Heart left ventricle (tissue), 16 donors: ENCODE measurements around the gene CXorf49B. TPM values are rescaled to one million over a fixed set of nuclear protein-coding genes. Genes with fewer than 3 reads are reported as not detected.
"Not testable (repeated sequence)": the region's sequence is repeated elsewhere in the genome, so short reads cannot be mapped to it uniquely, and the experiment has no call there.

ENCODE experiments used
- ATAC-seq, 4 donors: fragments of 200-7000 bp; cut with Tn5 transposase; one replicate each; pipeline ENCODE4 v1.9.1; 2020 to 2022; ENCODE audit warnings: moderate library complexity in 4 of 4, mild to moderate bottlenecking in 3 of 4, moderate number of reproducible peaks in 1 of 4
- DNase-seq, 5 donors: peaks; one replicate each; pipeline ENCODE4 v3.0.0-alpha.2; 2020
- H3K27ac ChIP-seq, 12 donors: fragments of 200-600 bp; sonication (generic) in 4 of 12; one replicate each; pipeline versions ENCODE4 v1.5.0 to v1.8.0; 2016 to 2022; ENCODE audit warnings: mild to moderate bottlenecking in 2 of 12
- H3K27me3 ChIP-seq, 9 donors: fragments of 200-600 bp; sonication (generic) in 2 of 9; one replicate each; pipeline versions ENCODE4 v1.5.1 to v1.8.0; 2016 to 2022; ENCODE audit warnings: mild to moderate bottlenecking in 3 of 9
- H3K36me3 ChIP-seq, 9 donors: fragments of 200-600 bp; sonication (generic) in 2 of 9; one replicate each; pipeline versions ENCODE4 v1.5.0 to v1.8.0; 2018 to 2022; ENCODE audit warnings: mild to moderate bottlenecking in 2 of 9
- H3K4me1 ChIP-seq, 12 donors: fragments of 200-600 bp; sonication (generic) in 4 of 12; one replicate each; pipeline versions ENCODE4 v1.5.0 to v1.8.0; 2016 to 2022; ENCODE audit warnings: mild to moderate bottlenecking in 3 of 12
- H3K4me3 ChIP-seq, 12 donors: fragments of 200-600 bp; sonication (generic) in 4 of 12; one replicate each; pipeline versions ENCODE4 v1.5.0 to v1.8.0; 2017 to 2022; ENCODE audit warnings: mild to moderate bottlenecking in 9 of 12, moderate library complexity in 4 of 12
- H3K9me3 ChIP-seq, 12 donors: fragments of 200-600 bp; sonication (generic) in 4 of 12; one replicate each; pipeline versions ENCODE4 v1.5.0 to v1.8.0; 2016 to 2022; ENCODE audit warnings: mild to moderate bottlenecking in 1 of 12
- CTCF ChIP-seq, 12 donors: fragments of 200-600 bp; sonication (generic) in 4 of 12; IDR thresholded peaks; one replicate each; pipeline versions ENCODE4 v1.5.0 to v1.8.0; 2018 to 2022; ENCODE audit warnings: antibody characterized with exemption in 12 of 12, mild to moderate bottlenecking in 5 of 12
- POLR2A ChIP-seq, 2 donors: fragments of 450-650 bp; IDR thresholded peaks; one replicate each; pipeline ENCODE4 v1.6.1; 2017; ENCODE audit warnings: antibody characterized with exemption in 2 of 2, mild to moderate bottlenecking in 2 of 2, moderate library complexity in 2 of 2
- WGBS, 4 donors: extraction: QIAGEN DNeasy Blood & Tissue Kit in 2 of 4; methylation state at CpG; one replicate each; pipeline versions ENCODE4 v1.1.5 to v1.1.7; 2013 to 2018; 5-methylcytosine and 5-hydroxymethylcytosine counted together
- intact Hi-C, 10 donors: fragments of 100-400 bp; cut with DNase I; formaldehyde crosslinking; loops; one replicate each; pipeline versions ENCODE4 v1.11.1 to v1.14.2; 2022
- polyA plus RNA-seq, 2 donors: library from polyadenylated mRNA; stranded (reverse); fragments of 200-250 nt; gene quantifications; one replicate each; pipeline ENCODE4 v1.2.3, GENCODE V29; 2013
- total RNA-seq, 9 donors: library from RNA; depleted of rRNA in 2 of 9; stranded (reverse); fragments of >200 nt in 2 of 9; fragmentation: NEBNext Ultra II Directional in 3 of 9; extraction: Animal tissue kit (Norgen Biotek cat#: 25700) in 3 of 9; gene quantifications; one replicate each; pipeline versions ENCODE4 v1.1.0 to v1.2.4, GENCODE V29; 2016 to 2023
- donor health status: ischemic (EF 13 %, LVEDD 7.1; RV severe dilation, severe dysfunction).
- donor health status: healthy with polysubstance abuse.
- donor health status: DM: no; HTN: yes; CAD: no.
- donor health status: DM: no; HTN: no; CAD: no.
- donor health status: ischemic (EF 25% LVEDD 6.9; RV normal size, moderate dysfunction).
- donor health status: ischemic (EF 25% LVEDD 5.7; RV mildly dilated, moderate dysfunction).
- donor health status: healthy.
- donor health status: DM: yes; HTN: yes; CAD: no.
- donor health status: ischemic (EF 35%, LVEDD 5.7; RV mildly dilated, moderate dysfunction).
- donor health status: nonischemic (EF 11% LVEDD 7.7; RV severe dilation, severe dysfunction).
- donor health status: DM: yes; HTN: yes; CAD: no.
- donor health status: PGD.
- donor health status: ischemic (EF 29% LVEDD 5.4; RV normal size, mild dysfunction).
- donor health status: nonischemic (EF 23%, LVEDD 6.1; RV moderate dilation, normal function).

Gene CXorf49B
- total and polyA plus RNA-seq, 11 donors = not detected

- H3K4me3 ChIP-seq, H3K9me3 ChIP-seq, intact Hi-C loops, H3K4me1 ChIP-seq, H3K36me3 ChIP-seq, H3K27me3 ChIP-seq, ATAC-seq, DNase-seq, H3K27ac ChIP-seq: not testable (repeated sequence)
- WGBS, 4 donors = no CpG with 5 or more reads among the region's 12 CpGs
Observed at GRCh38 chrX:71778322-71778721, 15.2 kb downstream of the CXorf49B start.

GRCh38 chrX:71782225-71782949, 19.2 kb downstream of the CXorf49B start:
- H3K27ac ChIP-seq, DNase-seq, H3K4me1 ChIP-seq, H3K36me3 ChIP-seq, H3K4me3 ChIP-seq, H3K27me3 ChIP-seq, intact Hi-C loops, H3K9me3 ChIP-seq: not testable (repeated sequence)
- no CpG with 5 or more reads among the region's 10 CpGs for WGBS, 4 donors
- peak in 3 of 4 donors; percentile 7 to 57 (median 27) for ATAC-seq

GRCh38 chrX:71782950-71783299, 19.8 kb downstream of the CXorf49B start:
- intact Hi-C loops, H3K27me3 ChIP-seq, DNase-seq, H3K36me3 ChIP-seq, H3K9me3 ChIP-seq, H3K4me1 ChIP-seq, H3K4me3 ChIP-seq, H3K27ac ChIP-seq: not testable (repeated sequence)
- no CpG with 5 or more reads among the region's 7 CpGs for WGBS, 4 donors
- peak in 3 of 4 donors; percentile 51 to 63 (median 60) for ATAC-seq

GRCh38 chrX:71783569-71784347, 20.6 kb downstream of the CXorf49B start:
- WGBS, 4 donors = no CpG with 5 or more reads among the region's 20 CpGs
- H3K27ac ChIP-seq, H3K27me3 ChIP-seq, H3K9me3 ChIP-seq, H3K4me1 ChIP-seq, intact Hi-C loops, H3K4me3 ChIP-seq, H3K36me3 ChIP-seq, DNase-seq: not testable (repeated sequence)
- ATAC-seq = peak in 3 of 4 donors; percentile 15 to 45 (median 43)

- H3K27me3 ChIP-seq, intact Hi-C loops, H3K36me3 ChIP-seq, H3K27ac ChIP-seq, DNase-seq, H3K4me1 ChIP-seq, H3K4me3 ChIP-seq, H3K9me3 ChIP-seq: not testable (repeated sequence)
- WGBS, 4 donors = no CpG with 5 or more reads among the region's 15 CpGs
- peak in 3 of 4 donors; percentile 53 to 60 (median 55) for ATAC-seq
Observed at GRCh38 chrX:71784348-71784983, 21.3 kb downstream of the CXorf49B start.

- peaks cover 0 to 15% (median 0%) of the 10 kb centered on the region in 12 donors for H3K9me3 ChIP-seq
- DNase-seq, ATAC-seq, intact Hi-C loops, H3K27me3 ChIP-seq, H3K27ac ChIP-seq, H3K4me1 ChIP-seq, H3K36me3 ChIP-seq, H3K4me3 ChIP-seq: not testable (repeated sequence)
- 79 to 88% (median 84%) methylated on average over 5 of the region's 5 CpGs for WGBS, 4 donors
Observed at GRCh38 chrX:71806450-71806849, 43.3 kb downstream of the CXorf49B start.

GRCh38 chrX:71809886-71810285, 46.7 kb downstream of the CXorf49B start:
- Histone ChIP-seq H3K4me3 (no peak overlapping the region), H3K4me1 (no peaks in the 10 kb centered on the region), H3K27ac (no peak overlapping the region), H3K36me3 (no peaks in the 10 kb centered on the region), H3K27me3 (no peaks in the 10 kb centered on the region), H3K9me3 (peaks cover 0 to 15% (median 0%) of the 10 kb centered on the region in 12 donors)
- intact Hi-C loops = no loop called here
- DNase-seq (no peak), ATAC-seq (no peak)
- WGBS, 4 donors = 48 to 61% (median 53%) methylated on average over 10 of the region's 10 CpGs
- TF ChIP-seq CTCF (IDR thresholded peaks at IDR 0.05) (no peak), POLR2A (IDR thresholded peaks at IDR 0.05) (no peak)
